ENCODE data around the gene FGF19. TPM values are rescaled to one million over a fixed set of nuclear protein-coding genes. Genes with fewer than 3 reads are reported as not detected.

Gene FGF19
- total RNA-seq, 1 donor from 2014 or later, result not detected

DNA sequence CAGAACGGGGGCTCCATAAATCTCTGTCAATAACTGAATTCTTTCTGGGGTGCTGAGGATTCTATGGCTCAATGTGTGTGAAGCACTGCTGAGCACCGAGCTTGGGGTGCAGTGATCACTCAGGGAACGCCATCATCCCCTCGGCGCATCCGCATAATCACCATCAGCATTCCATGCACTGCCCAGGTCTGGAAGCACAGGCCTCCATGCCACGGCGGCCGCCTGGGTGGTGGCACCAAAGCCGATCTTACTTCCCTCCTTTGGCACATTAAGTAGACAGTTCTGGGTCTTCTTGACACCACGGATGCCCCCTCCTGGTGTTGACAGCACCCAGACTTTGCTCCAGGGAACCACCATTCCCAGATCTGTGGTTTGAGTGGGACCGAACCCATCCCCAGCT is 44.2 kb downstream of the FGF19 start:
- Histone ChIP-seq H3K4me3 (no peak overlapping the region), H3K27me3 (ENCODE audit: low read depth) (no peaks in the 10 kb centered on the region), H3K36me3 (peaks cover 24% of the 10 kb centered on the region), H3K4me1 (peaks cover 6% of the 10 kb centered on the region), H3K9me3 (replicated peaks) (no peaks in the 10 kb centered on the region), H3K27ac (replicated peaks) (no peak overlapping the region)
- intact Hi-C loops (cut with micrococcal nuclease), result no loop called here
- TF ChIP-seq, protein P1, sequence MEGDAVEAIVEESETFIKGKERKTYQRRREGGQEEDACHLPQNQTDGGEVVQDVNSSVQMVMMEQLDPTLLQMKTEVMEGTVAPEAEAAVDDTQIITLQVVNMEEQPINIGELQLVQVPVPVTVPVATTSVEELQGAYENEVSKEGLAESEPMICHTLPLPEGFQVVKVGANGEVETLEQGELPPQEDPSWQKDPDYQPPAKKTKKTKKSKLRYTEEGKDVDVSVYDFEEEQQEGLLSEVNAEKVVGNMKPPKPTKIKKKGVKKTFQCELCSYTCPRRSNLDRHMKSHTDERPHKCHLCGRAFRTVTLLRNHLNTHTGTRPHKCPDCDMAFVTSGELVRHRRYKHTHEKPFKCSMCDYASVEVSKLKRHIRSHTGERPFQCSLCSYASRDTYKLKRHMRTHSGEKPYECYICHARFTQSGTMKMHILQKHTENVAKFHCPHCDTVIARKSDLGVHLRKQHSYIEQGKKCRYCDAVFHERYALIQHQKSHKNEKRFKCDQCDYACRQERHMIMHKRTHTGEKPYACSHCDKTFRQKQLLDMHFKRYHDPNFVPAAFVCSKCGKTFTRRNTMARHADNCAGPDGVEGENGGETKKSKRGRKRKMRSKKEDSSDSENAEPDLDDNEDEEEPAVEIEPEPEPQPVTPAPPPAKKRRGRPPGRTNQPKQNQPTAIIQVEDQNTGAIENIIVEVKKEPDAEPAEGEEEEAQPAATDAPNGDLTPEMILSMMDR (IDR thresholded peaks at IDR 0.05; ENCODE audit: borderline replicate concordance), result no peak
- no peak for DNase-seq

DNA sequence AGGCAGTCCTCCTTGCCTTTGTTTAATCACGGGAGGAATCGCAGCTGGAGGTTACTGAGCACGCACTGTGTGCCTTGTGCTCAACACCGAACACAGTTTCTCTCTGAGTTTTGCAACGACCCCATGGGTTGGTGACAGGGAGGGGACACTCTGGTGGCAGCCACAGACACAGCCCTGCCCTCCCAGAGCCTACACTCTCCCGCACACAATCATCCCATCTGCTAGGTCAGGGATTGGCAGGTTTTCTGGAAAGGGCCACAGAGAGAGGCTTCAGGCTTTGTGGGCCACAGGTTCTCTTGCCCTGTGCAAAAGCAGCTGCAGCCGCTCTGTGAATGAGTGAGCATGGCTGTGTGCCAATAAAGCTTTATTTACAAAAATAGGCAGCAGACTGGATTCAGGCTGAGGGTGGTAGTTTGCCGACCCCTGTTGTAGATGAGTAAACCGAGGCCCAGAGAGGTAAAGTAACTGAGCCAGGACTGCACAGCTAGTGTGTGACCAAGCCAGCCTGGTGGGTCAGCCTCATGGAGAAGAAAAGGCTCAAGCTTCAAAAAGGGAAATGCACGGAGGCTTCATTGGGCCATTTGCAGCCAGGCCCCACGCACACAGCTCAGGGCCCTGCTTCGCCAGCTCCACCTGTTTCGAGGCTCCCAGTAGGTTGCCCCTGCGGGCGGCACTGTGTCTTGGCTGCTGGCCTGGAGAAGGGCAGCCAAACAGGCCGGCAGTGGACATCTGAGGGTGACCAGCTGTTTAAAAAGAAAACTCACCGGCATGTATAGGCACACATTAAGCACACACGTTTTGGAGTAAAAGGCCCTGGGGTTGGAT is 45.0 kb downstream of the FGF19 start:
- H3K27me3 ChIP-seq (ENCODE audit: low read depth), result no peaks in the 10 kb centered on the region
- H3K36me3 ChIP-seq, result peaks cover 24% of the 10 kb centered on the region
- peaks cover 6% of the 10 kb centered on the region for H3K4me1 ChIP-seq
- DNase-seq, result no peak
- H3K4me3 ChIP-seq, result no peak overlapping the region
- no peak overlapping the region for H3K27ac ChIP-seq (replicated peaks)
- intact Hi-C loops (cut with micrococcal nuclease), result no loop called here
- TF ChIP-seq, protein P1 (IDR thresholded peaks at IDR 0.05; ENCODE audit: borderline replicate concordance), result no peak
- no peaks in the 10 kb centered on the region for H3K9me3 ChIP-seq (replicated peaks)

DNA sequence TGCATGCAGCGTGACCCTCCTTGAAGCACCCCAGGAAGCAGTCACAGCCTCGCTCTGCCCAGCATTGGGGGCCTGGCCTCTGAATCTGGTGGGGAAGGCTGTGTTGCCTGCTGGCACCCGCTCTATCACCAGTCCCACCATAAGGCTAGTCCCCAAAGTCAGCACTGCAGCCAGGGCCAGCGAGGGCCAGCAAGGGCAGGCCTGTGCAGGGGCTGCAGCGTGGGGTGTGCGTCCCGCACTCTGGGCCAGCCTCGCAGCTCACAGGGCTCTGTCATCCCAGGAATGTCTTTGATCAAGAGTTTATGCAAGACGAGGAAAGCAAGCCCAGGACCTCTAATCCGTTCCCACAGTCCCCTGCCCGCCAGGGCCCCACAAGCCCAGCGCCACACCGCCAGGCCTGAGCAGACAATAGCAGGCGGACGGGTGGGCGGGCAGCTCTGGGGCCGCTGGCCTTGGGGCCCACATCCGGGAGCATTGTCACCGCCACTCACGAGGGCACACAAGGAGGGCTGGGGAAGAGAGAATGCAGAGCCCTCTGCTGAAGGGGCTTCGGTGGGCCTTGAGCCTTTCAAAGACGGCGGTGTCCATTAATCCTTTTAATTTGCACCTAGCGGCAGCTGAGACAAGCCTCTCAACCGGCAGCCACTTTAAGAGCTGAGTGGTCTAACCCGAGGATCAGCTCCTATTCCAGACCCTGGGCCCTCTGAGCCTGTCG is 45.8 kb downstream of the FGF19 start:
- Histone ChIP-seq H3K27ac (replicated peaks) (no peak overlapping the region), H3K4me3 (no peak overlapping the region), H3K36me3 (peaks cover 23% of the 10 kb centered on the region), H3K27me3 (ENCODE audit: low read depth) (no peaks in the 10 kb centered on the region), H3K4me1 (peaks cover 6% of the 10 kb centered on the region), H3K9me3 (replicated peaks) (no peaks in the 10 kb centered on the region)
- intact Hi-C loops (cut with micrococcal nuclease), result no loop called here
- TF ChIP-seq, protein P1 (IDR thresholded peaks at IDR 0.05; ENCODE audit: borderline replicate concordance), result no peak
- DNase-seq, result no peak

DNA sequence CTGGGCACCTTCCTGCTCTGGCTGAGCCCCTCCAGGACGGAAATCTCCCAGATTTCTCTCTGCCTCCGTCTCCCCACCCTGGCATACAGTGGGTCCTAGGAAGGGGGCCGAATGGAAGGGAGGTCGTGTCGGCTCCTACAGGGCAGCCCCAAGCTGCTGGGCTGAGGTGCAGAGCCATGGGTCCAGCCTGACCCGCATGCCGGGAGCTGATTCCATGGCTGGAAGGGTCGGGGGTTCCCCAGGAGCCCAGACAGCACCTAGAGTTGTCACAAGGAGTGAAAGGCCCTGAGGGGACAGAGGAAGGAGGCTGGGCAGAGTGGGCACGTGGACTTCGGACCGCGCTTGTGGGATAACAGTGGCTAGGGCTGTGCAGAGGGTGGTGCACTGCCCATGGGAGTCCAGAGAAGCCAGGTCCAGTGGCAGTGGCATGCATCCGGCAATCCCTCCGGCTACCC is 46.3 kb downstream of the FGF19 start:
- H3K9me3 ChIP-seq (replicated peaks), result no peaks in the 10 kb centered on the region
- H3K36me3 ChIP-seq, result peaks cover 25% of the 10 kb centered on the region
- intact Hi-C loops (cut with micrococcal nuclease), result no loop called here
- DNase-seq, result no peak
- peaks cover 6% of the 10 kb centered on the region for H3K4me1 ChIP-seq
- TF ChIP-seq, protein P1 (IDR thresholded peaks at IDR 0.05; ENCODE audit: borderline replicate concordance), result no peak
- no peak overlapping the region for H3K27ac ChIP-seq (replicated peaks)
- no peak overlapping the region for H3K4me3 ChIP-seq
- H3K27me3 ChIP-seq (ENCODE audit: low read depth), result no peaks in the 10 kb centered on the region

- no peak for DNase-seq
- Histone ChIP-seq H3K27ac (replicated peaks) (no peak overlapping the region), H3K36me3 (peaks cover 32% of the 10 kb centered on the region), H3K9me3 (replicated peaks) (no peaks in the 10 kb centered on the region), H3K4me3 (no peak overlapping the region), H3K27me3 (ENCODE audit: low read depth) (no peaks in the 10 kb centered on the region), H3K4me1 (peaks cover 6% of the 10 kb centered on the region)
- intact Hi-C loops (cut with micrococcal nuclease), result no loop called here
- TF ChIP-seq, protein P1 (IDR thresholded peaks at IDR 0.05; ENCODE audit: borderline replicate concordance), result no peak
These were observed 47.0 kb downstream of the FGF19 start for GRCh38 chr11:69656536-69657455.
